OCI-M2 (cell line): ENCODE measurements around the gene HOMER1.
"Not testable (repeated sequence)": the region's sequence is repeated elsewhere in the genome, so short reads cannot be mapped to it uniquely, and the experiment has no call there.

ENCODE experiments used
- DNase-seq: peaks from one replicate; lab custom pipeline; 2025; ENCODE audit not compliant: unreplicated experiment; lab: John Stamatoyannopoulos, UW

The HOMER1 gene

GRCh38 chr5:79517601-79518000, 3.7 kb upstream of the HOMER1 start:
- DNase-seq: no peak

- no peak for DNase-seq
These were observed 3.1 kb upstream of the HOMER1 start for GRCh38 chr5:79516986-79517385.

DNA sequence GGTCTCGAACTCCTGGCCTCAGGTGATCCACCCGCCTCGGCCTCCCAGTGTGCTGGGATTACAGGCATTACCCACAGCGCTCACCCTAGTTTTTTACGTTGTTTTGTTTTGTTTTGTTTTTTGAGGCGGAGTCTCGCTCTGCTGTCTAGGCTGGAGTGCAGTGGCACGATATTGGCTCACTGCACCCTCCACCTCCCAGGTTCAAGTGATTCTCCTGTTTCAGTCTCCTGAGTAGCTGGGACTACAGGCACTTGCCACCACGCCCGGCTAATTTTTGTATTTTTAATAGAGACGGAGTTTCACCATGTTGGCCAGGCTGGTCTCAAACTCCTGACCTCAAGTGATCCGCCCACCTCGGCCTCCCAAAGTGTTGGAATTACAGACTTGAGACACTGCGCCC, 2.4 kb upstream of the HOMER1 start:
- DNase-seq: not testable (repeated sequence)

DNA sequence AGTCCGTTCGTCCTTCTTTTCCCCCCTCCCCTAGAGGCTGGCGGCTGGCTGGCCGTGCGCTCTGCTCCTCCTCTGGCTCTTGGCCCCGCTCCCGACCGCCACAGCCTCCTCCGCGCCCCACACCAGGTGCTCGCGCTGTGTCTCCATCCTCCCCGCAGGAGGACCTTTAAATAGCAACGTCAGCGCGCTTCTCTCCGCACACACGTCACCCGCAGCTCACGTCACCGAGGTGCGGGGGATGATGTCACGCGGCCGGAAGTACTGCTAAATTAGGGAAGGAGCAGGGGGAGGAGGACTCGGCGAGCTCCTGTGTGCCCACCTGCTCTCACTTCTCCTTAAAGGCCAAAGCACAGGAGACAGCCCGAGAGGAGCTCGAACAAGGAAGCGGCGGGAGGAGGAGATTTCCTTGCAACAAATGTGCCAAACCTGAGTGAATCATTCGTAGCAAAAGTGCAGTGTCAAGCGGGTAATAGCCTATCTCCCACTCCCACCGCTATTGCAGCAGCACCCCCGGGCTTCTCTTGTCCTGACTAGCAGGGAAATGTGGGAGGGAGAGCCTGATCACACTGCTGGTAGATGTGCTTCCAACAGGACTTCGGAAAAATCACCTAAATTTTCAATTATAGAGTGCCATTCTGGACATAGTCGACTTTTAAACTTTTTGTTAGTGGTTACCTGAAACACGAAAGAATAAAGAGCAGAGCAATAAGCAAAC, 614 bp upstream of the HOMER1 start:
- peak; percentile 85 for DNase-seq

DNA sequence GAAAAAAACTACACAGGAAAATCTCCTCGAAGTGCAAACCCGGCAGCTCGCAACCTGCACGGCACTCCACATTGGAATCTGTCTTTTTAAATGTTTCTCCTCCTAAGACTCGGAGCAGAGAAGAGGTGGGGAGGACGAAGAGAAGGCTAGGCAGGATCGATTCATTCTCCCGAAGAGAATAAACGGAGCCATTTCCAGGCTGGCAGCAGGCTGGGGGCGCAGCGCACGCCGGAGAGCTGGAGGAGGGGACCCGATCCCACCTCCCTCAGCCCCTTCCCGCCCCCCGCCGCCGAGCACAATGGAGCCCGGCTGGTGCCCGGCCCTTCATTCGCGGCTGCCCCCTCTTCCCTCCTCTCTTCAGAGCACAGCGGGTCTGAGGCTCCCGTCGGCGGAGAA, 628 bp downstream of the HOMER1 start:
- no peak for DNase-seq

GRCh38 chr5:79512471-79513307, 1.2 kb downstream of the HOMER1 start:
- DNase-seq: no peak

DNA sequence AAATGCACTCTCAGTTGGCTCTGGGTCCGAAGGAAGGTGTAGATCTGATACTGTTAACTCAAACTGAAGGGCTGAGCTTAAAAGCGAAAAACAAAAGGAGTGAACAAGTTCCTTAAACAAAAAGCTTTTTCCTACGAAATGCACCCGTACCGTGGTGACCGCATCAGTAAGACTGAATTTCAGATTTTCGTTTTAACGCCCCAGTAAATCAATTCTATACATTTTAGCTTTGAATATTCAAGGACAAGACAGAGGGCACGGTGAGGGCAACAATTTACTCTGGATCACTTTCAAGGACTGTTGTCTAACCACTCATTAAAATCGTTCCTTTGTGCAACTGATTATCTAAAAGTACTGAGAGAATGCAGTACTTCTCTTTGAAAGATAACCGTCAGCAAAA, 1.9 kb downstream of the HOMER1 start:
- no peak for DNase-seq

- DNase-seq: no peak
These were observed 3.3 kb downstream of the HOMER1 start for GRCh38 chr5:79510638-79511037.

GRCh38 chr5:79509244-79509885, 4.6 kb downstream of the HOMER1 start:
- DNase-seq: no peak

GRCh38 chr5:79508794-79509193, 5.1 kb downstream of the HOMER1 start:
- no peak for DNase-seq

- DNase-seq: no peak
These were observed 5.6 kb downstream of the HOMER1 start for GRCh38 chr5:79508354-79508753.

GRCh38 chr5:79507251-79508205, 6.4 kb downstream of the HOMER1 start:
- DNase-seq: no peak

DNA sequence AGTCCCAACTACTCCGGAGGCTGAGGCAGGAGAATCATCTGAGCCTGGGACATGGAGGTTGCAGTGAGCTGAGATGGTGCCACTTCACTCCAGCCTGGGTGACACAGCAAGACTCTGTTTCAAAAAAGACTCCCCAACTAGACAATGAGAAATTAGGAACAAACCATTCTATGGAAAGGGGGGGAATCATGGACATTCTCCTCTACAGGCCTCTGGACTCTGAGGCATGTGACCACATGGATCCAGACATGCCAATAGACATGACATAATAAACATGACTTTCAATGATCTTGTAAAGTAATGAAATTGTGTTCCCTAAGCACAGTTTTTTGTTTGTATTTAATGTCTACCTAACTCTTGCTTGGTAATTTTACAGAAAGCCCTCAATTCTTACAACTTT, 8.8 kb downstream of the HOMER1 start:
- DNase-seq: no peak

DNA sequence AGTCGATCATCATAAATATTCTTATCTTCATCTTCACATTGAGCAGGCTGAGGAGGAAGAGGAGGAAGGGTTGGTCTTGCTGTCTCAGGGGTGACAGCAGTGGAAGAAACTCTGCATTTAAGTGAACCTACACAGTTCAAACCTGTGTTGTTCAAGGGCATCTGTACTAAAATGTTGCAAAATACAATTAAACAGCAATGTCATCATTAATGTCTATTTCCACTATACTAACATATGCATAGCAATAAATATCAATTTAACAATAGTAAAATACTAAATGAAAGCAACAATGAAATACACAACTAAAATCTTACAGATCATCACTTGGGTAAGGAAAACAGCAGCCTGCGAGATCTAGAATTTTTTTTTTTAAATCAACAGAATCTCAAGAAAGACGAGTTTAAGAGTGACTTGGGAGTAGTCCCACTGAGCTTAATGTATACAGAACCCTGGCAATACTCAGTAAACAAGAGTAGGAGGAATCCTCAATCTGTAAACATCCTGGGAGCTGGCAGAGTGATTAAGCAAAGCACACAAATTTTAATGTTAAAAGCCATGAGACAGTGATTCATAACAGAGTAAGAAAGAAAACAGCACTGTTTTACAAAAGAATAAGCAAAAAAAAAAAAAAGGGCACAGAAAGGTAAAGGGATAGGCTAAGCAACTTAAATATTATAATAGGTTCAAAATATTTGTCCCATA, 10.0 kb downstream of the HOMER1 start:
- DNase-seq: no peak

GRCh38 chr5:79499640-79500273, 14.2 kb downstream of the HOMER1 start:
- DNase-seq: no peak

- DNase-seq: no peak
These were observed 18.6 kb downstream of the HOMER1 start for GRCh38 chr5:79495311-79495710.

- no peak for DNase-seq
These were observed 20.2 kb downstream of the HOMER1 start for GRCh38 chr5:79493596-79494345.

DNA sequence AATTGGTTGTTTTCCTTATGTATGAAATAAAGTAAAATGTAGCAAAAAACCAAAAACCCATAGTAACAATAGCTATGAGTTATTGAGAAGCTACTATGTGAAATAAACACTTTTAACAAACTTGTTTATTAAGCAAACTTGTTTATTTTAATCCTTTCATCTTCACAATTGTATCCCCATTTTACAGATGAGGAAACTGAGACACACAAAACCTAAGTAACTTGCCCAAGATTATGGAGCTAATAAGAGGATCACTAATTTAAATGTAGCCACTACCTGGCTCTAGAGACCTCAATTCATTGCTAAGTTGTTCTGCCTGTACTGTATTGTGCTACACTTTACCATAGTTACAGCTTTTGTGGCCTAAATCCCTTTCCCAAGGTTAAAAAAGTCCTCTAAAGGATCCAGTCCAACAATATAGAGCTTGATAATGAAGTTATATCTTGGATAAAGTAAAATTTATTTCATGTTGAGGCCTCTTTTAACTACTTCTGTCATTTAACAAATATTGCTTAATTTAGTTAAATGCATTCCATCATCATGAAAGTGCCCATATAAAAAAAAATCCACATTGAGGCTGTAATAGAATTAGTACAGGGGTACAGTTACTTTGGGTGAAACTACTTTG, 22.1 kb downstream of the HOMER1 start:
- DNase-seq: no peak
